Fibroblast of the aortic adventitia (primary cell): ENCODE measurements around the gene FLOT2. TPM values are rescaled to one million over a fixed set of nuclear protein-coding genes. Genes with fewer than 3 reads are reported as not detected.
A peak's percentile ranks its signal among the peaks of the same experiment; 100 is the strongest.
"Not testable (repeated sequence)": the region's sequence is repeated elsewhere in the genome, so short reads cannot be mapped to it uniquely, and the experiment has no call there.

Experiments
- DNase-seq: peaks from one replicate; pipeline ENCODE4 v3.0.0-alpha.2; 2010; ENCODE audit warnings: low read depth
- H3K4me3 ChIP-seq: 2 replicates; pipeline ENCODE4 v1.5.1; 2011; ENCODE audit warnings: low read depth, mild to moderate bottlenecking, control low read depth, low read length, moderate library complexity
- CTCF ChIP-seq: IDR thresholded peaks from 2 replicates; pipeline ENCODE4 v1.5.1; 2011; ENCODE audit warnings: mild to moderate bottlenecking, low read length, control low read depth, inconsistent platforms; ENCODE audit not compliant: insufficient read depth
- small RNA-seq: library from RNA; depleted of rRNA; stranded (forward); fragments of <200 nt; gene quantifications from one replicate; pipeline ENCODE3, GENCODE V24; 2012
- total RNA-seq: library from RNA; depleted of rRNA; stranded (reverse); fragments of >200 nt; gene quantifications from 2 replicates; pipeline ENCODE4 v1.2.3, GENCODE V29; 2012; ENCODE audit warnings: low replicate concordance

FLOT2 gene
- total RNA-seq, 1 donor, result 39.9 TPM

DNA sequence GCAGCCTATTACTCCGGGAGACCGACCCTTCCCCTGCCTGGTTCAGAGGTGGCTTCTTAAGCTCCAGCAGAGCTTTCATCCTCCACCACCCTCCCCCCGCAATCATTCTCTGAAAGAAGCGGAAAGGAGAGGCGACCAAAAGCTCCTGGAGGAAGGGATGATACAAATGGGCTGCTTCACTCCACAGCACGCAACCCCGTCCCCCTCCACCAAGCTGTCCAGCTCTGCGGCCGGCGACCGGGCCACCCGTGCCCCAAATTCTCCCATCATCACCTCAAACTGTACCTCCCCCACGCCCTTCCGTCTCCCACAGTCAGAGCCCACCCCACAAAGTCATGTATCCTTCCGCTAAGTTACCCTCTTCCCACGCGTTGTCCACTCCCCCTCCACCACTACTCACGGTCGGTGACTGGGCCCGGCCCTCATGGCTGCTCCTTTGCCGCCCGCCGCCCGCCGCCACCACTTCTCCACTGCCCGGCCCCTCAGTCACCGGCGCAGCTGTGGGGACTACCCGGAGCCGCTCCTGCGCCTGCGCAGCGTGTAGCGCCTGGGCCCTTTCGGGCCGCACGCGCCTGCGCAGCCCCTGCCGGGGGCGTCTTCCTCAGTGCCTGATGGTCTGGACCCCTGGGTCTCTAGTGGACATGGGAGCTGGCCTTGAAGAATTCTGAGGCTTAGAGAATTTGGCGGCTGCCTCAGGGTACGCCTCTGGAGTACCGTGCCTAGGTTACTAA, 55.1 kb downstream of the FLOT2 start, which contains the start of gene FAM222B:
Gene FAM222B (minus strand): TSS at position 509 of the 731 bp plus-strand sequence. CDS start 76,123 bp downstream, outside the sequence.
- no peak for TF ChIP-seq CTCF
- H3K4me3 ChIP-seq, result peak within 1 kb of the TSS; percentile 95
- DNase-seq, result peak; percentile 78

- TF ChIP-seq CTCF, result no peak
- DNase-seq, result no peak
- peak overlapping the region; percentile 95 for H3K4me3 ChIP-seq
Measured at GRCh38 chr17:28841901-28842281, 55.6 kb downstream of the FLOT2 start.

DNA sequence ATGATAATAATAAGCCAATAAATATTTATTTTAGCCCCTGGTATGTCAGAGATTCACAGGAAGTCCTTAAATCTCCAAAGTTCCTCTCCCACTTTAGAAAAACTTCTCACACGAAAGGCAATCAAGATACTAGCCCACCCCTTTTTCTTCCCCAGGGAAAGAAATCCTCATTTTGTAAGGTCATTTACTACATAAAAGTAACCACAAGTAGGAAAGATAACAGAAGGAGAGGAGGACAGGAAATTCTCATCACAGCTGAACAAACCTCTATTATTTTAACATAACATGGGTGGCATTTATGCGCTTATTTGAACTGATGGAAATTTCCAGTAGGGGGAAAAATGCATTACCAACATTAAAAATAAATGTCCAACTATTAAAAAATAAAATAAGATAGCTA, 58.3 kb downstream of the FLOT2 start:
- TF ChIP-seq CTCF, result no peak
- no peak overlapping the region for H3K4me3 ChIP-seq
- DNase-seq, result no peak

DNA sequence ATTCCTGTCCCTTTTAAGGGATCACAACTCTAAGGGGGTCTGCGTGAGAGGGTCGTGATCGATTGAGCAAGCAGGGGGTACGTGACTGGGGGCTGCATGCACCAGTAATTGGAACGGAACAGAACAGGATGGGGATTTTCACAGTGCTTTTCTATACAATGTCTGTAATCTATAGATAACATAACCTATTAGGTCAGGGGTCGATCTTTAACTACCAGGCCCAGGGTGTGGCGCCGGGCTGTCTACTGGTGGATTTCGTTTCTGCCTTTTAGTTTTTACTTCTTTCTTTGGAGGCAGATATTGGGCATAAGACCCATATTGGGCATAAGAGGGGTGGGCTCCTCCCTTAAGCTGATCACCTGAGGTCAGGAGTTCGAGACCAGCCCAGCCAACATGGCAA, 61.0 kb downstream of the FLOT2 start:
- not testable (repeated sequence) for DNase-seq, H3K4me3 ChIP-seq

DNA sequence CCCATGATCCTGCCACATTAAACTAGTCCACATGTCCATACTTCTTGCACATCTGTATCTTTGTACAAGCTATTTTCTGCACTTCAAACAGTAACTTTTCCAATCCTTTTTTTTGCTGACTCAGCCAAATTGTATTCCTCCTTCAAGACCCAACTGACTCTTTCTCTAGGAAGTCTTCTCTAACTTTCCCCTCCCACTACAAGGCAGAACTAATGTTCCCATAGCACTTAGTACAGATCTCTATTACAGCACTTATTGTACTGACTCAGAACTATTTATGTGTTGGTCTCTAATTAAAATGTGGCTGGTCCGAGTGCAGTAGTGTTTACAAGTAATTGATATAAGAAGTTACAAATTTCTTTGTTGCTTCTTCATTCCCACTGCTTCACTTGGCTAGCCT, 63.1 kb downstream of the FLOT2 start:
- H3K4me3 ChIP-seq, result no peak overlapping the region
- no peak for DNase-seq
- TF ChIP-seq CTCF, result no peak

Small RNA genes lying within 50 kb of the gene (small RNA-seq; reads per million reads assigned to genes)
- gene RF00019, result not detected

Other genes starting within 250 kb of the FLOT2 start
- 32.5 and 36.9 TPM in 2 replicates for gene SDF2, start 235.8 kb downstream of the FLOT2 start, total RNA-seq
- 46.8 and 60.5 TPM in 2 replicates for gene SUPT6H, start 235.5 kb downstream of the FLOT2 start, total RNA-seq
- 0.49 and 1.5 TPM in 2 replicates for gene PROCA1, start 185.8 kb downstream of the FLOT2 start, total RNA-seq
- 154 and 412 TPM in 2 replicates for gene RAB34, start 179.9 kb downstream of the FLOT2 start, total RNA-seq
- 322 and 1,093 TPM in 2 replicates for gene RPL23A, start 177.7 kb downstream of the FLOT2 start, total RNA-seq
- gene TLCD1, start 171.5 kb downstream of the FLOT2 start, total RNA-seq, result 7.8 TPM in 1 of 2 replicates, not detected in the other
- 4.9 and 6.8 TPM in 2 replicates for gene NEK8, start 168.9 kb downstream of the FLOT2 start, total RNA-seq
- gene TRAF4, start 153.7 kb downstream of the FLOT2 start, total RNA-seq, result 8.1 and 21.3 TPM in 2 replicates
- 1.6 and 7.0 TPM in 2 replicates for gene FAM222B, start 54.9 kb downstream of the FLOT2 start, total RNA-seq
- 16.3 and 38.1 TPM in 2 replicates for gene ERAL1, start 42.7 kb downstream of the FLOT2 start, total RNA-seq
- 5.6 and 8.3 TPM in 2 replicates for gene DHRS13, start 5.3 kb upstream of the FLOT2 start, total RNA-seq
- gene PHF12, start 53.8 kb upstream of the FLOT2 start, total RNA-seq, result 25.7 and 58.1 TPM in 2 replicates
- not detected in 2 replicates for gene SEZ6, start 108.3 kb upstream of the FLOT2 start, total RNA-seq
- 1.8 and 3.0 TPM in 2 replicates for gene PIPOX, start 145.4 kb upstream of the FLOT2 start, total RNA-seq